HG03066 (cell line): ENCODE measurements around the gene GALNT10.
A peak's percentile ranks its signal among the peaks of the same experiment; 100 is the strongest.

Source experiments
- ATAC-seq: cut with Tn5 transposase; IDR thresholded peaks from one replicate; pipeline ENCODE4 v1.9.1; 2021; ENCODE audit warnings: low read depth; ENCODE audit not compliant: unreplicated experiment

GALNT10 gene

GRCh38 chr5:154285661-154286408 is 95.3 kb downstream of the GALNT10 start:
- ATAC-seq, result no peak

- ATAC-seq, result no peak
Measured at GRCh38 chr5:154286557-154286956, 96.0 kb downstream of the GALNT10 start.

GRCh38 chr5:154287136-154287535 is 96.6 kb downstream of the GALNT10 start:
- ATAC-seq, result no peak

- ATAC-seq, result no peak
Measured at GRCh38 chr5:154288145-154288544, 97.6 kb downstream of the GALNT10 start.

- ATAC-seq, result no peak
Measured at GRCh38 chr5:154291917-154292316, 101.4 kb downstream of the GALNT10 start.

GRCh38 chr5:154293219-154293618 is 102.7 kb downstream of the GALNT10 start:
- no peak for ATAC-seq

- no peak for ATAC-seq
Measured at GRCh38 chr5:154295551-154295950, 105.0 kb downstream of the GALNT10 start.

- no peak for ATAC-seq
Measured at GRCh38 chr5:154296525-154297159, 106.1 kb downstream of the GALNT10 start.

GRCh38 chr5:154298065-154298464 is 107.5 kb downstream of the GALNT10 start:
- ATAC-seq, result no peak

GRCh38 chr5:154300207-154300883 is 109.8 kb downstream of the GALNT10 start:
- no peak for ATAC-seq

GRCh38 chr5:154301726-154302125 is 111.2 kb downstream of the GALNT10 start:
- no peak for ATAC-seq

GRCh38 chr5:154302161-154302560 is 111.6 kb downstream of the GALNT10 start:
- no peak for ATAC-seq

- ATAC-seq, result no peak
Measured at GRCh38 chr5:154303133-154303532, 112.6 kb downstream of the GALNT10 start.

- ATAC-seq, result no peak
Measured at GRCh38 chr5:154308443-154309370, 118.2 kb downstream of the GALNT10 start.

- ATAC-seq, result no peak
Measured at GRCh38 chr5:154309371-154309745, 118.8 kb downstream of the GALNT10 start.

GRCh38 chr5:154309805-154310204 is 119.3 kb downstream of the GALNT10 start:
- ATAC-seq, result no peak

GRCh38 chr5:154311362-154311761 is 120.8 kb downstream of the GALNT10 start:
- peak; percentile 61 for ATAC-seq

GRCh38 chr5:154312000-154312399 is 121.5 kb downstream of the GALNT10 start:
- no peak for ATAC-seq

GRCh38 chr5:154312576-154312975 is 122.0 kb downstream of the GALNT10 start:
- no peak for ATAC-seq

- ATAC-seq, result no peak
Measured at GRCh38 chr5:154313360-154314017, 123.0 kb downstream of the GALNT10 start.
